ENCODE measurements around the gene ZSCAN22. TPM values are rescaled to one million over a fixed set of nuclear protein-coding genes. Genes with fewer than 3 reads are reported as not detected.

ZSCAN22 gene
- total and polyA plus RNA-seq, 2 of the 13 experiments (the other 11 are each of a cell fraction or from before 2014, with no cell fraction given): 2.5 to 3.5 TPM

GRCh38 chr19:58362272-58362994 lies 35.6 kb downstream of the ZSCAN22 start, which contains the start of gene ZNF497 (continued):
- TF ChIP-seq ZMAT3 (CRISPR knock-in tag; conservative IDR thresholded peaks at IDR 0.05) (peak; percentile 90; the same call in 1 of the 2 replicates), ZNF704 (CRISPR knock-in tag; IDR thresholded peaks at IDR 0.05; ENCODE audit: borderline replicate concordance) (peak; percentile 87), ZNF33B (CRISPR knock-in tag; IDR thresholded peaks at IDR 0.05) (peak; percentile 8; the same call in 1 of the 2 replicates), ZKSCAN1 (IDR thresholded peaks at IDR 0.05; ENCODE audit: low read length) (no peak), ZNF788 (CRISPR knock-in tag; IDR thresholded peaks at IDR 0.05; ENCODE audit: borderline replicate concordance) (0 out of 2 replicates have a peak, but pooled peaks have one; percentile 18), PRMT3 (CRISPR knock-in tag; IDR thresholded peaks at IDR 0.05; ENCODE audit: borderline replicate concordance, low read depth) (no peak), ZNF672 (CRISPR knock-in tag; IDR thresholded peaks at IDR 0.05) (no peak), MBD4 (IDR thresholded peaks at IDR 0.05; ENCODE audit: borderline replicate concordance, low read length) (no peak), GABPA (IDR thresholded peaks at IDR 0.05; ENCODE audit: low read depth, low read length) (peak; percentile 89), GABPA (CRISPR knock-in tag; IDR thresholded peaks at IDR 0.05; ENCODE audit: low read depth) (peak; percentile 93), NFYB (CRISPR knock-in tag; IDR thresholded peaks at IDR 0.05) (peak; percentile 22; the same call in 1 of the 2 replicates), NFIB (CRISPR knock-in tag; IDR thresholded peaks at IDR 0.05; ENCODE audit: borderline replicate concordance) (no peak), ETV6 (CRISPR knock-in tag; conservative IDR thresholded peaks at IDR 0.05) (0 out of 2 replicates have a peak, but pooled peaks have one; percentile 9), POGZ (CRISPR knock-in tag; IDR thresholded peaks at IDR 0.05) (no peak), HCFC1 (IDR thresholded peaks at IDR 0.05; ENCODE audit: low read depth, low read length) (peak; percentile 61), ZNF143 (CRISPR knock-in tag; IDR thresholded peaks at IDR 0.05) (peak; percentile 83), SP5 (CRISPR knock-in tag; IDR thresholded peaks at IDR 0.05; ENCODE audit: borderline replicate concordance, low read depth) (peak; percentile 98)
- TF ChIP-seq, protein P1, sequence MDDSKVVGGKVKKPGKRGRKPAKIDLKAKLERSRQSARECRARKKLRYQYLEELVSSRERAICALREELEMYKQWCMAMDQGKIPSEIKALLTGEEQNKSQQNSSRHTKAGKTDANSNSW (CRISPR knock-in tag; IDR thresholded peaks at IDR 0.05; ENCODE audit: borderline replicate concordance): peak; percentile 74; the same call in 1 of the 2 replicates
- TF ChIP-seq, protein P2, sequence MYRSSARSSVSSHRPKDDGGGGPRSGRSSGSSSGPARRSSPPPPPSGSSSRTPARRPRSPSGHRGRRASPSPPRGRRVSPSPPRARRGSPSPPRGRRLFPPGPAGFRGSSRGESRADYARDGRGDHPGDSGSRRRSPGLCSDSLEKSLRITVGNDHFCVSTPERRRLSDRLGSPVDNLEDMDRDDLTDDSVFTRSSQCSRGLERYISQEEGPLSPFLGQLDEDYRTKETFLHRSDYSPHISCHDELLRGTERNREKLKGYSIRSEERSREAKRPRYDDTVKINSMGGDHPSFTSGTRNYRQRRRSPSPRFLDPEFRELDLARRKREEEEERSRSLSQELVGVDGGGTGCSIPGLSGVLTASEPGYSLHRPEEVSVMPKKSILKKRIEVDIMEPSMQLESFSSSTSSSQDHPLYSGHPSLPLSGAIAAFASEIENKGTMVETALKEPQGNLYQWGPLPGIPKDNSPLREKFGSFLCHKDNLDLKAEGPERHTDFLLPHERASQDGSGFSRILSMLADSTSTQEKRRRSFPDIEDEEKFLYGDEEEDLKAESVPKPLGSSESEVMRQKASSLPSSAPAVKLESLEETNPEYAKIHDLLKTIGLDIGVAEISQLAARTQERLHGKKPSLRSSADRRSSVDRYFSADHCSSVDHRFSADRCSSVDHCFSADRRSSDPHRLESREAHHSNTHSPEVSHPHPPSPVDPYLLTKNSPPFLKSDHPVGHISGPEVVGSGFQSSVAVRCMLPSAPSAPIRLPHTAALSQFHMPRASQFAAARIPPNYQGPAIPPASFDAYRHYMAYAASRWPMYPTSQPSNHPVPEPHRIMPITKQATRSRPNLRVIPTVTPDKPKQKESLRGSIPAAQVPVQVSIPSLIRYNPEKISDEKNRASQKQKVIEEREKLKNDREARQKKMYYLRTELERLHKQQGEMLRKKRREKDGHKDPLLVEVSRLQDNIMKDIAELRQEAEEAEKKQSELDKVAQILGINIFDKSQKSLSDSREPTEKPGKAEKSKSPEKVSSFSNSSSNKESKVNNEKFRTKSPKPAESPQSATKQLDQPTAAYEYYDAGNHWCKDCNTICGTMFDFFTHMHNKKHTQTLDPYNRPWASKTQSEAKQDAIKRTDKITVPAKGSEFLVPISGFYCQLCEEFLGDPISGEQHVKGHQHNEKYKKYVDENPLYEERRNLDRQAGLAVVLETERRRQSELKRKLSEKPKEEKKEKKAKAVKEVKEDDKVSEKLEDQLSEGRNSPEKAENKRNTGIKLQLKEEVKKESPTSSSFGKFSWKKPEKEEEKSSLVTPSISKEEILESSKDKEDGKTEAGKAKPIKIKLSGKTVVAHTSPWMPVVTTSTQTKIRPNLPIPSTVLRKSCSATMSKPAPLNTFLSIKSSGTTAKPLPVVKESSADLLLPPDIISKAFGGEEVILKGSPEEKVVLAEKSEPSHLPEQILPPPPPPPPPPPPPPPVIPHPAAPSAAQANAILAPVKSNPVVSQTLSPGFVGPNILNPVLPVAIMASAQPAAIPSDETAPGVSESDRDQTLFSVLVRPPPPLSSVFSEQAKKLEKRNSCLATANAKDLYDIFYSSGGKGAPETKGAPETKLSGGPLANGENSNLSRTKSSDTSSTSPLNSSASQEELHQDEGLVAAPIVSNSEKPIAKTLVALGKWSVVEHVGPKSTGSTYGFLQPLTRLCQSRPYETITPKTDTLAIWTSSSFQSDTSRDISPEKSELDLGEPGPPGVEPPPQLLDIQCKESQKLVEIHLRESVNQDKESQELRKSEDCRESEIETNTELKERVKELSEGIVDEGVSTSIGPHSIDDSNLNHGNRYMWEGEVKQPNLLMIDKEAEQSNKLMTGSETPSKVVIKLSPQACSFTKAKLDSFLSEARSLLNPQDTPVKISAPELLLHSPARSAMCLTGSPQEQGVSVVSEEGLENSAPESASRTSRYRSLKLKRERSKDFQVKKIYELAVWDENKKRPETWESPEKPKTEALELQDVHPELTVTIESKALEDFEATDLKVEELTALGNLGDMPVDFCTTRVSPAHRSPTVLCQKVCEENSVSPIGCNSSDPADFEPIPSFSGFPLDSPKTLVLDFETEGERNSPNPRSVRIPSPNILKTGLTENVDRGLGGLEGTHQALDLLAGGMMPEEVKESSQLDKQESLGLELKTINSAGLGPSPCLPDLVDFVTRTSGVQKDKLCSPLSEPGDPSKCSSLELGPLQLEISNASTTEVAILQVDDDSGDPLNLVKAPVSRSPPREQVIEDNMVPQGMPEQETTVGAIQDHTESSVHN (CRISPR knock-in tag; IDR thresholded peaks at IDR 0.05): no peak
- TF ChIP-seq, protein P3, sequence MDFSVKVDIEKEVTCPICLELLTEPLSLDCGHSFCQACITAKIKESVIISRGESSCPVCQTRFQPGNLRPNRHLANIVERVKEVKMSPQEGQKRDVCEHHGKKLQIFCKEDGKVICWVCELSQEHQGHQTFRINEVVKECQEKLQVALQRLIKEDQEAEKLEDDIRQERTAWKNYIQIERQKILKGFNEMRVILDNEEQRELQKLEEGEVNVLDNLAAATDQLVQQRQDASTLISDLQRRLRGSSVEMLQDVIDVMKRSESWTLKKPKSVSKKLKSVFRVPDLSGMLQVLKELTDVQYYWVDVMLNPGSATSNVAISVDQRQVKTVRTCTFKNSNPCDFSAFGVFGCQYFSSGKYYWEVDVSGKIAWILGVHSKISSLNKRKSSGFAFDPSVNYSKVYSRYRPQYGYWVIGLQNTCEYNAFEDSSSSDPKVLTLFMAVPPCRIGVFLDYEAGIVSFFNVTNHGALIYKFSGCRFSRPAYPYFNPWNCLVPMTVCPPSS (IDR thresholded peaks at IDR 0.05): no peak
